Heart left ventricle (tissue), 16 donors: ENCODE measurements around the gene CDK6. TPM values are rescaled to one million over a fixed set of nuclear protein-coding genes. Genes with fewer than 3 reads are reported as not detected.

ENCODE experiments used
- ATAC-seq, 4 donors: fragments of 200-7000 bp; cut with Tn5 transposase; one replicate each; pipeline ENCODE4 v1.9.1; 2020 to 2022; ENCODE audit warnings: moderate library complexity in 4 of 4, mild to moderate bottlenecking in 3 of 4, moderate number of reproducible peaks in 1 of 4
- DNase-seq, 5 donors: peaks; one replicate each; pipeline ENCODE4 v3.0.0-alpha.2; 2020
- H3K27ac ChIP-seq, 12 donors: fragments of 200-600 bp; sonication (generic) in 4 of 12; one replicate each; pipeline versions ENCODE4 v1.5.0 to v1.8.0; 2016 to 2022; ENCODE audit warnings: mild to moderate bottlenecking in 2 of 12
- H3K27me3 ChIP-seq, 9 donors: fragments of 200-600 bp; sonication (generic) in 2 of 9; one replicate each; pipeline versions ENCODE4 v1.5.1 to v1.8.0; 2016 to 2022; ENCODE audit warnings: mild to moderate bottlenecking in 3 of 9
- H3K36me3 ChIP-seq, 9 donors: fragments of 200-600 bp; sonication (generic) in 2 of 9; one replicate each; pipeline versions ENCODE4 v1.5.0 to v1.8.0; 2018 to 2022; ENCODE audit warnings: mild to moderate bottlenecking in 2 of 9
- H3K4me1 ChIP-seq, 12 donors: fragments of 200-600 bp; sonication (generic) in 4 of 12; one replicate each; pipeline versions ENCODE4 v1.5.0 to v1.8.0; 2016 to 2022; ENCODE audit warnings: mild to moderate bottlenecking in 3 of 12
- H3K4me3 ChIP-seq, 12 donors: fragments of 200-600 bp; sonication (generic) in 4 of 12; one replicate each; pipeline versions ENCODE4 v1.5.0 to v1.8.0; 2017 to 2022; ENCODE audit warnings: mild to moderate bottlenecking in 9 of 12, moderate library complexity in 4 of 12
- H3K9me3 ChIP-seq, 12 donors: fragments of 200-600 bp; sonication (generic) in 4 of 12; one replicate each; pipeline versions ENCODE4 v1.5.0 to v1.8.0; 2016 to 2022; ENCODE audit warnings: mild to moderate bottlenecking in 1 of 12
- CTCF ChIP-seq, 12 donors: fragments of 200-600 bp; sonication (generic) in 4 of 12; IDR thresholded peaks; one replicate each; pipeline versions ENCODE4 v1.5.0 to v1.8.0; 2018 to 2022; ENCODE audit warnings: antibody characterized with exemption in 12 of 12, mild to moderate bottlenecking in 5 of 12
- POLR2A ChIP-seq, 2 donors: fragments of 450-650 bp; IDR thresholded peaks; one replicate each; pipeline ENCODE4 v1.6.1; 2017; ENCODE audit warnings: antibody characterized with exemption in 2 of 2, mild to moderate bottlenecking in 2 of 2, moderate library complexity in 2 of 2
- WGBS, 4 donors: extraction: QIAGEN DNeasy Blood & Tissue Kit in 2 of 4; methylation state at CpG; one replicate each; pipeline versions ENCODE4 v1.1.5 to v1.1.7; 2013 to 2018; 5-methylcytosine and 5-hydroxymethylcytosine counted together
- intact Hi-C, 10 donors: fragments of 100-400 bp; cut with DNase I; formaldehyde crosslinking; loops; one replicate each; pipeline versions ENCODE4 v1.11.1 to v1.14.2; 2022
- polyA plus RNA-seq, 2 donors: library from polyadenylated mRNA; stranded (reverse); fragments of 200-250 nt; gene quantifications; one replicate each; pipeline ENCODE4 v1.2.3, GENCODE V29; 2013
- total RNA-seq, 9 donors: library from RNA; depleted of rRNA in 2 of 9; stranded (reverse); fragments of >200 nt in 2 of 9; fragmentation: NEBNext Ultra II Directional in 3 of 9; extraction: Animal tissue kit (Norgen Biotek cat#: 25700) in 3 of 9; gene quantifications; one replicate each; pipeline versions ENCODE4 v1.1.0 to v1.2.4, GENCODE V29; 2016 to 2023
- donor health status: ischemic (EF 13 %, LVEDD 7.1; RV severe dilation, severe dysfunction).
- donor health status: healthy with polysubstance abuse.
- donor health status: DM: no; HTN: yes; CAD: no.
- donor health status: DM: no; HTN: no; CAD: no.
- donor health status: ischemic (EF 25% LVEDD 6.9; RV normal size, moderate dysfunction).
- donor health status: ischemic (EF 25% LVEDD 5.7; RV mildly dilated, moderate dysfunction).
- donor health status: healthy.
- donor health status: DM: yes; HTN: yes; CAD: no.
- donor health status: ischemic (EF 35%, LVEDD 5.7; RV mildly dilated, moderate dysfunction).
- donor health status: nonischemic (EF 11% LVEDD 7.7; RV severe dilation, severe dysfunction).
- donor health status: DM: yes; HTN: yes; CAD: no.
- donor health status: PGD.
- donor health status: ischemic (EF 29% LVEDD 5.4; RV normal size, mild dysfunction).
- donor health status: nonischemic (EF 23%, LVEDD 6.1; RV moderate dilation, normal function).

CDK6 gene
- total and polyA plus RNA-seq, 11 donors, result 2.2 to 40.5 (median 18.7) TPM

- peaks cover 3 to 59% (median 24%) of the 10 kb centered on the region in 12 donors for H3K4me1 ChIP-seq
- TF ChIP-seq CTCF (IDR thresholded peaks at IDR 0.05) (no peak), POLR2A (IDR thresholded peaks at IDR 0.05) (no peak)
Measured at GRCh38 chr7:92824450-92824849, 11.9 kb downstream of the CDK6 start.

GRCh38 chr7:92823042-92823441, 13.3 kb downstream of the CDK6 start:
- H3K27me3 ChIP-seq, result no peaks in the 10 kb centered on the region
- peaks cover 0 to 4% (median 0%) of the 10 kb centered on the region in 9 donors for H3K36me3 ChIP-seq
- intact Hi-C loops, result no loop called here
- H3K9me3 ChIP-seq, result peaks cover 0 to 8% (median 0%) of the 10 kb centered on the region in 12 donors
- H3K27ac ChIP-seq, result no peak overlapping the region
- H3K4me3 ChIP-seq, result no peak overlapping the region
- DNase-seq (no peak), ATAC-seq (no peak)
- whole genome bisulfite sequencing, 4 donors, result 94 to 100% (median 97%) methylated on average over 1 of the region's 1 CpG
- no peak for TF ChIP-seq POLR2A (IDR thresholded peaks at IDR 0.05)
- no peak for TF ChIP-seq CTCF (IDR thresholded peaks at IDR 0.05)
- H3K4me1 ChIP-seq, result peaks cover 0 to 49% (median 20%) of the 10 kb centered on the region in 12 donors

More at GRCh38 chr7:92824450-92824849, 11.9 kb downstream of the CDK6 start:
- intact Hi-C loops, result no loop called here
- Histone ChIP-seq H3K9me3 (peaks cover 0 to 8% (median 0%) of the 10 kb centered on the region in 12 donors), H3K36me3 (peaks cover 0 to 6% (median 0%) of the 10 kb centered on the region in 9 donors), H3K27me3 (no peaks in the 10 kb centered on the region), H3K4me3 (no peak overlapping the region), H3K27ac (no peak overlapping the region)
- WGBS, 4 donors, result 48 to 56% (median 52%) methylated on average over 2 of the region's 2 CpGs
- ATAC-seq (no peak), DNase-seq (no peak)

GRCh38 chr7:92820191-92820590, 16.2 kb downstream of the CDK6 start:
- DNase-seq, result no peak
- Histone ChIP-seq H3K27me3 (no peaks in the 10 kb centered on the region), H3K4me1 (peaks cover 0 to 26% (median 5%) of the 10 kb centered on the region in 12 donors), H3K27ac (no peak overlapping the region), H3K4me3 (no peak overlapping the region), H3K36me3 (no peaks in the 10 kb centered on the region), H3K9me3 (peaks cover 0 to 24% (median 7%) of the 10 kb centered on the region in 12 donors)
- no peak for TF ChIP-seq CTCF (IDR thresholded peaks at IDR 0.05)
- TF ChIP-seq POLR2A (IDR thresholded peaks at IDR 0.05), result no peak
- 81 to 89% (median 88%) methylated on average over 3 of the region's 3 CpGs for WGBS, 4 donors
- no peak for ATAC-seq
- intact Hi-C loops, result no loop called here

GRCh38 chr7:92817398-92817797, 19.0 kb downstream of the CDK6 start:
- Histone ChIP-seq H3K27ac (no peak overlapping the region), H3K4me1 (peaks cover 0 to 37% (median 8%) of the 10 kb centered on the region in 12 donors), H3K9me3 (peaks cover 0 to 26% (median 7%) of the 10 kb centered on the region in 12 donors), H3K36me3 (no peaks in the 10 kb centered on the region), H3K4me3 (no peak overlapping the region), H3K27me3 (no peaks in the 10 kb centered on the region)
- intact Hi-C loops, result no loop called here
- ATAC-seq (no peak), DNase-seq (no peak)
- TF ChIP-seq CTCF (IDR thresholded peaks at IDR 0.05) (no peak), POLR2A (IDR thresholded peaks at IDR 0.05) (no peak)
